BLaER1 (cell line): ENCODE data around the gene PRKN.

Experiments used
- H3K27ac ChIP-seq: shearing (Covaris generic); formaldehyde crosslinking; 2 replicates; pipeline ENCODE4 v1.8.1; 2022
- H3K27me3 ChIP-seq: shearing (Covaris generic); formaldehyde crosslinking; 2 replicates; pipeline ENCODE4 v1.8.1; 2022
- H3K36me3 ChIP-seq: shearing (Covaris generic); formaldehyde crosslinking; 2 replicates; pipeline ENCODE4 v1.8.1; 2022
- H3K4me1 ChIP-seq: shearing (Covaris generic); formaldehyde crosslinking; 2 replicates; pipeline ENCODE4 v1.8.1; 2022
- H3K4me2 ChIP-seq: shearing (Covaris generic); formaldehyde crosslinking; 2 replicates; pipeline ENCODE4 v1.8.1; 2022
- H3K4me3 ChIP-seq: shearing (Covaris generic); formaldehyde crosslinking; 2 replicates; pipeline ENCODE4 v1.8.1; 2022
- H3K9ac ChIP-seq: shearing (Covaris generic); formaldehyde crosslinking; 2 replicates; pipeline ENCODE4 v1.8.1; 2022
- H3K9me3 ChIP-seq: shearing (Covaris generic); formaldehyde crosslinking; 2 replicates; pipeline ENCODE4 v1.8.1; 2022
- H4K20me1 ChIP-seq: shearing (Covaris generic); formaldehyde crosslinking; 2 replicates; pipeline ENCODE4 v1.8.1; 2022
- Cebpa-rat ChIP-seq: shearing (Covaris generic); IDR thresholded peaks from 2 replicates; pipeline ENCODE4 v1.8.1; 2022

The PRKN gene

GRCh38 chr6:162572240-162572639 lies 155.3 kb downstream of the PRKN start:
- Histone ChIP-seq H3K4me3 (no peak overlapping the region), H3K4me1 (no peaks in the 10 kb centered on the region), H4K20me1 (no peaks in the 10 kb centered on the region), H3K36me3 (no peaks in the 10 kb centered on the region), H3K9me3 (peaks cover 7% of the 10 kb centered on the region; the same call in 1 of the 2 replicates), H3K27me3 (no peaks in the 10 kb centered on the region), H3K4me2 (no peak overlapping the region), H3K9ac (no peak overlapping the region), H3K27ac (no peak overlapping the region)
- TF ChIP-seq Cebpa-rat = no peak

- no peaks in the 10 kb centered on the region for H3K4me1 ChIP-seq
- no peak for TF ChIP-seq Cebpa-rat
- H3K27ac ChIP-seq = no peak overlapping the region
Observed at GRCh38 chr6:162568266-162568665, 159.3 kb downstream of the PRKN start.

GRCh38 chr6:162562041-162562440 lies 165.5 kb downstream of the PRKN start:
- Histone ChIP-seq H3K4me2 (no peak overlapping the region), H3K27me3 (no peaks in the 10 kb centered on the region), H3K9ac (no peak overlapping the region), H3K9me3 (peaks cover 18% of the 10 kb centered on the region), H3K4me3 (no peak overlapping the region), H3K4me1 (peaks cover 16% of the 10 kb centered on the region), H3K27ac (no peak overlapping the region), H3K36me3 (no peaks in the 10 kb centered on the region), H4K20me1 (no peaks in the 10 kb centered on the region)
- no peak for TF ChIP-seq Cebpa-rat

More at GRCh38 chr6:162568266-162568665, 159.3 kb downstream of the PRKN start:
- no peak overlapping the region for H3K4me2 ChIP-seq
- H3K27me3 ChIP-seq = no peaks in the 10 kb centered on the region
- H3K9me3 ChIP-seq = peaks cover 25% of the 10 kb centered on the region
- no peaks in the 10 kb centered on the region for H3K36me3 ChIP-seq
- no peaks in the 10 kb centered on the region for H4K20me1 ChIP-seq
- H3K4me3 ChIP-seq = no peak overlapping the region
- no peak overlapping the region for H3K9ac ChIP-seq

GRCh38 chr6:162560891-162561290 lies 166.7 kb downstream of the PRKN start:
- Histone ChIP-seq H3K4me3 (no peak overlapping the region), H3K9me3 (peaks cover 16% of the 10 kb centered on the region), H4K20me1 (no peaks in the 10 kb centered on the region), H3K4me1 (peaks cover 16% of the 10 kb centered on the region), H3K27me3 (no peaks in the 10 kb centered on the region), H3K9ac (no peak overlapping the region), H3K27ac (no peak overlapping the region), H3K4me2 (peak overlapping the region; percentile 30), H3K36me3 (no peaks in the 10 kb centered on the region)
- no peak for TF ChIP-seq Cebpa-rat

GRCh38 chr6:162554531-162554930 lies 173.0 kb downstream of the PRKN start:
- Histone ChIP-seq H3K27ac (no peak overlapping the region), H3K27me3 (no peaks in the 10 kb centered on the region), H4K20me1 (no peaks in the 10 kb centered on the region), H3K4me2 (no peak overlapping the region), H3K9me3 (no peaks in the 10 kb centered on the region), H3K36me3 (no peaks in the 10 kb centered on the region), H3K4me3 (no peak overlapping the region), H3K9ac (no peak overlapping the region), H3K4me1 (no peaks in the 10 kb centered on the region)
- no peak for TF ChIP-seq Cebpa-rat

- Histone ChIP-seq H3K4me1 (no peaks in the 10 kb centered on the region), H3K9ac (no peak overlapping the region), H3K36me3 (no peaks in the 10 kb centered on the region)
Observed at GRCh38 chr6:162546905-162547304, 180.7 kb downstream of the PRKN start.

GRCh38 chr6:162543221-162543620 lies 184.3 kb downstream of the PRKN start:
- no peak for TF ChIP-seq Cebpa-rat
- no peaks in the 10 kb centered on the region for H3K4me1 ChIP-seq
- no peaks in the 10 kb centered on the region for H4K20me1 ChIP-seq
- no peaks in the 10 kb centered on the region for H3K9me3 ChIP-seq
- no peaks in the 10 kb centered on the region for H3K36me3 ChIP-seq
- H3K27me3 ChIP-seq = no peaks in the 10 kb centered on the region
- no peak overlapping the region for H3K4me2 ChIP-seq
- no peak overlapping the region for H3K4me3 ChIP-seq
- no peak overlapping the region for H3K9ac ChIP-seq
- no peak overlapping the region for H3K27ac ChIP-seq

More at GRCh38 chr6:162546905-162547304, 180.7 kb downstream of the PRKN start:
- Histone ChIP-seq H3K4me3 (no peak overlapping the region), H4K20me1 (no peaks in the 10 kb centered on the region), H3K27me3 (no peaks in the 10 kb centered on the region), H3K4me2 (no peak overlapping the region), H3K9me3 (no peaks in the 10 kb centered on the region), H3K27ac (no peak overlapping the region)
- TF ChIP-seq Cebpa-rat = no peak

GRCh38 chr6:162541019-162541601 lies 186.5 kb downstream of the PRKN start:
- Histone ChIP-seq H4K20me1 (no peaks in the 10 kb centered on the region), H3K9ac (no peak overlapping the region), H3K4me3 (no peak overlapping the region), H3K36me3 (no peaks in the 10 kb centered on the region), H3K27me3 (no peaks in the 10 kb centered on the region), H3K4me1 (no peaks in the 10 kb centered on the region), H3K4me2 (no peak overlapping the region), H3K27ac (no peak overlapping the region), H3K9me3 (no peaks in the 10 kb centered on the region)
- TF ChIP-seq Cebpa-rat = no peak

GRCh38 chr6:162539321-162539720 lies 188.2 kb downstream of the PRKN start:
- no peak for TF ChIP-seq Cebpa-rat
- H3K27ac ChIP-seq = no peak overlapping the region

GRCh38 chr6:162538643-162539064 lies 188.9 kb downstream of the PRKN start:
- H3K9me3 ChIP-seq = no peaks in the 10 kb centered on the region
- no peaks in the 10 kb centered on the region for H3K36me3 ChIP-seq
- no peak overlapping the region for H3K9ac ChIP-seq
- no peaks in the 10 kb centered on the region for H3K27me3 ChIP-seq
- no peak overlapping the region for H3K27ac ChIP-seq
- no peaks in the 10 kb centered on the region for H4K20me1 ChIP-seq
- no peak for TF ChIP-seq Cebpa-rat
- no peak overlapping the region for H3K4me2 ChIP-seq
- H3K4me3 ChIP-seq = no peak overlapping the region
- no peaks in the 10 kb centered on the region for H3K4me1 ChIP-seq

More at GRCh38 chr6:162539321-162539720, 188.2 kb downstream of the PRKN start:
- Histone ChIP-seq H3K9me3 (no peaks in the 10 kb centered on the region), H3K4me2 (no peak overlapping the region), H4K20me1 (no peaks in the 10 kb centered on the region), H3K9ac (no peak overlapping the region), H3K36me3 (no peaks in the 10 kb centered on the region), H3K4me1 (no peaks in the 10 kb centered on the region), H3K4me3 (no peak overlapping the region), H3K27me3 (no peaks in the 10 kb centered on the region)

GRCh38 chr6:162533009-162533400 lies 194.6 kb downstream of the PRKN start:
- Histone ChIP-seq H3K9me3 (no peaks in the 10 kb centered on the region), H4K20me1 (no peaks in the 10 kb centered on the region), H3K27me3 (no peaks in the 10 kb centered on the region), H3K4me1 (peaks cover 11% of the 10 kb centered on the region), H3K9ac (no peak overlapping the region), H3K27ac (no peak overlapping the region), H3K4me3 (no peak overlapping the region), H3K36me3 (no peaks in the 10 kb centered on the region), H3K4me2 (peak overlapping the region; percentile 36; the same call in 1 of the 2 replicates)
- no peak for TF ChIP-seq Cebpa-rat
